NCI-H446 treated with DMSO at 0.1 percent for 48 hours (cell line): ENCODE data around the gene C6.
"Not testable (repeated sequence)": the region's sequence is repeated elsewhere in the genome, so short reads cannot be mapped to it uniquely, and the experiment has no call there.

Experiments
- DNase-seq: peaks from one replicate; lab custom pipeline; 2025; lab: John Stamatoyannopoulos, UW

Gene C6

DNA sequence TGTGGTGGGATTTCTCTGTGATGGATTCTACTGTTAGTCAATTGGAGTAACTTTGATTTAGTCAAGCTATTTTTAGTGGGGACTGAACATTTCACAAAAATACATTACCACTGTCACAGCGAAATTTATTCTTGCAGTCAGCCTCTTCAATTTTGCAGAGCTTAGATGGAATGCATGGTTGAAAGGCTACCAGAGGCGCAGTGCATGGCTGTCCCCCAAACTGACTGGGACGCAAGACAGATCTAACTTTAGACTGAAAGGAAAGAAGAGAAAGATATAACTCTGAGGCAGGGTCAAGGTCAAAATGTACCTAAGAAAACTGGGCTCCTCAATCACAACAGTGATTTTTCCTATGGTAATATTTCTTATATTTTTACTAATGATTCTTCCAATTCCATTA, 13.7 kb downstream of the C6 start:
- no peak for DNase-seq

DNA sequence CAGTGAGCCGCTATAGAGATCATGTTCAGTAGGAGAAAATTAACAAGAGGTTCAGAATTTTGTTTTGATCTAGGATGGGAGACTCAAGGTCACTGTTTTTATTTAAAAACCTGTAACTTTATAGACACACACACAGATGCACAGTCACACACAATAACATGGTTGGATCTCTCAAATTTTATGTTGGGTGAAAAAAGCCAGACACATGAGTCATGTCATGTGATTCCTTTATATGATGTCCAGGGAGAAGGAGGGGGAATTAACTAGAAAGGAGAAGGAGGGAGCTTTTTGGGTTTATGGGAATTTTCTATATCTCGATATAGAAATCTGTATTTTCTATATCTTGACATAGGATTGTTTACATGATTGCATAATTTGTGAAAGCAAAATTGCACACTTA, 17.1 kb downstream of the C6 start:
- no peak for DNase-seq

DNA sequence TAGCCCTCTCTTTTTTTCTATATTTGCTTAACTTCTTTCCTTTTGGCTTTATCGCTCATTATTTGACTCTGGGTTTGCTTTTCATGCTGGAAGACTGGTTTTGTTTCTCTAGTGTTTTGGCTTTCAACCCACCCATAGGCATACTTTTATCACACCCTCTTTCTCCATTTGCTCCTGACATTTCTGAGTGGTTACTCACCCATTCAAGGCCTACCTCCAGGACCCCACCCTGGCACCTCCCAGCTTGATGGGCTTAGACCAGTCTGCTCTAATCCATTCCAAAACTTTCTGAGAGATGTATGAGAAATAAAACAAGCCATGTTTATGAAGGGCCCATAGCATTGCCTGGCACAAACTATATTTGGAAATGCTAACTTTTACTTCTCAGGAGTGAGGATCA, 18.1 kb downstream of the C6 start:
- no peak for DNase-seq

DNA sequence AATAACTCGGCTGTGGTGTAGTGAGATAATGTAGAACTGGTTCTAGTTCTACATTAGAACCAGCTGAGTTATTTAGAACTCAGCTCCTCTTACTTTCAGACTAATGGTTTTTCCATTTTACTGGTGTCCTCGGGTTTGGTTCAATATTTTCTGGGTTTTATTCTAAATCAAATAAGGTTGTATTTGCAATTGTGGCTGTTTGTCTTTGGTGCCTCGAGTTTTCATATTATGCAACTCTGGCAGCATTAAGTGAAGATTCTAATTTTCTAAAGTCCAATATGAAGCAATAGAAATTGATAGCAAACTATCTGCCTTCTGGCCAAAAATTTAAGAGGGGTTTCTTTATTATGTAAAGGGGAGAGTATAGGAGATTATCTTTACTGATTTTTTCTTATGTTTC, 19.0 kb downstream of the C6 start:
- no peak for DNase-seq

DNA sequence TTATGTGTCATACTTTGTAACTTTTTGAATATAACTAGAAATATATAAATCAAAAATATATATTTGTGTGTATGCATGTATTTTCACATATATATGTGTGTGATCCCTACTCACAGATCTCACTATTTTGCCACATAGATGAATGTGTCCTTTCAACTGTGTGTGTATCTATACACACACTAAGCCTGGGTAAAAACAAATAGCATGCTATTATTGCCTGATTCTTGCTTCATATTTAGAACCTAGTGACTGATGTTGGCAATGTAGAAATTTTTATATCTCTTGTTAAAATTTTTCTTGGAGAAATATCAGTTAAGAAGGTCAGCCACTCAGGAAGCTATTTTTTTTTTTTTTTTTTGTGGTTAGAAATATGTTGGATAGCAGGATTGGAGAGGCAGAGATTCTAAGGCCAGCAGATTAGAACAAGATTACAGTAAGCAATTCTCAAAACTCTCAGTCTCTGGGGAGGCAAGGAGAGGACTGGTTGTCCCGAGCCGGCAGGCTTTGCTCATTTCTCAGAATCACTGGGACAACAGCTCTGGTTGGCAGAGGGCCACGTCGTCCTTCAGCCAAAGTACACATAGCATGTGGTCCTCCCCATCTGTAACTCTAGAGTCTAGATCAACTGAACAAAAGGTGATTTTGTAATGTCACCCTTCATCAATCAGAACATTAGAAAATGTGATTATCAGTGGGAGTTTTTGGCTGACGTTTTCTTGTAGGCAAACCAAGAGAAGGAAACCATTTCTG, 19.7 kb downstream of the C6 start:
- peak; percentile 99 for DNase-seq

DNA sequence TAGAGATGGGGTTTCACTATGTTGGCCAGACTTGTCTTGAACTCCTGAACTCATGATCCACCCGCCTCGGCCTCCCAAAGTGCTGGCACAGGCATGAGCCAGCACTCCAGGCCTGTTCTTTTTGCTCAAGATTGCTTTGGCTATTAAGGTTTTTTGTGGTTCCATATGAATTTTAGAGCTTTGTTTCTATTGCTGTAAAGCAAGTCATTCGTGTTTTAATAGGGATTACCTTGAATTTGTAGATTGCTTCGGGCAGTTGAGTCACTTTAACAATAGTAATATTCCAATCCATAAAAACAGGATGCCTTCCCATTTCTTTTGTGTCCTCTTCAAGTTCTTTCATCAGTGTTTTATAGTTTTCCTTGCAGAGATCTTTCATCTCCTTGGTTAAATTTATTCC, 22.1 kb downstream of the C6 start:
- DNase-seq: no peak

DNA sequence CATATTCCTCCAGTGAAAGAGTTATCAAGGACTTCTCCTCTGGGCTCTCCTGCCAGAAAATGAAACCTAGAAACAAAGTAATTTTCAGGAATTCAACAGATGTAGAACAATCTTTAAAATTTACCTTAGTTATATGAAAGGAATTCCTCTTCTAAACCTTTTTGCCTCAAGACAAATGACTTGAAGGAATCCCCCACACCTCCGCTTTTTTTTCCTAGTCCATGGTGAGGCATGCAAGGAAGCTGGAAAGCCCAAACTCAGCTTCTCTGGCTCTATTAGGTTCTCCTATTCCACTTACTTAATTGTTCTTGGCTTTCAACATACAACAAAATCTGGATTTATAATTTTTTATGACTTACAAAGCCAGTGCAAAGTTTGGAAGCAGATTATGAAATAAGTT, 27.2 kb downstream of the C6 start:
- no peak for DNase-seq

DNA sequence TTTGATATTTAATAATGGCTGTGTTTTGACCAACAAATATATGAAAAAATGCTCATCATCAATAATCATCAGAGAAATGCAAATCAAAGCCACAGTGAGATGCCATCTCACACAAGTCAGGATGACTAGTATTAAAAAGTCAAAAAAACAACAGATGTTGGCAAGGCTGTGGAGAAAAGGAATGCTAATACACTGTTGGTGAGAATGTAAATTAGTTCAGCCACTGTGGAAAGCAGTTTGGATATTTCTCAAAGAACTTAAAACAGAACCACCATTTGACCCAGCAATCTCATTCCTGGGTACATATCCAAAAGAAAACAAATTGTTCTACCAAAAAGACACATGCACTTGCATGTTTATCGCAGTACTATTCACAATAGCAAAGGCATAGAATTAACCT, 30.0 kb downstream of the C6 start:
- not testable (repeated sequence) for DNase-seq

DNA sequence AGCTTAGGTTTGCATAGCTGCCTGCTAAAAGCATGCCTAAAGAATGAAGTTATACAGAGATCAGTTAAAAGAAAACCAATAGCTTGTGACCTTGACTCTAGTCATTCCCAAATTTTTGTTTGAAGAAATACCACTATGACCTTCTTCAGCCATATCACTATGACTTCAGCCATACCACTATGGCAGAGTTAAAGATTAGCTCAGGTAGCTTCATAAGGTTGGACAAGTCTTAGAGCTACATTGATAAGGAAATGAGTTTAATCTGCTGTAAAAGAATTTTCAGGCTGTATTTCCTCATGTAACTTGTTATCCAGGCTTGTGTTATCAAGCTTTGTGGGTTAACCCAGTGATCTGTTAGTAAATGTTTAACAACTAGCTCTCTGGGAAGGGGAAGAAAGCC, 30.7 kb downstream of the C6 start:
- DNase-seq: no peak

DNA sequence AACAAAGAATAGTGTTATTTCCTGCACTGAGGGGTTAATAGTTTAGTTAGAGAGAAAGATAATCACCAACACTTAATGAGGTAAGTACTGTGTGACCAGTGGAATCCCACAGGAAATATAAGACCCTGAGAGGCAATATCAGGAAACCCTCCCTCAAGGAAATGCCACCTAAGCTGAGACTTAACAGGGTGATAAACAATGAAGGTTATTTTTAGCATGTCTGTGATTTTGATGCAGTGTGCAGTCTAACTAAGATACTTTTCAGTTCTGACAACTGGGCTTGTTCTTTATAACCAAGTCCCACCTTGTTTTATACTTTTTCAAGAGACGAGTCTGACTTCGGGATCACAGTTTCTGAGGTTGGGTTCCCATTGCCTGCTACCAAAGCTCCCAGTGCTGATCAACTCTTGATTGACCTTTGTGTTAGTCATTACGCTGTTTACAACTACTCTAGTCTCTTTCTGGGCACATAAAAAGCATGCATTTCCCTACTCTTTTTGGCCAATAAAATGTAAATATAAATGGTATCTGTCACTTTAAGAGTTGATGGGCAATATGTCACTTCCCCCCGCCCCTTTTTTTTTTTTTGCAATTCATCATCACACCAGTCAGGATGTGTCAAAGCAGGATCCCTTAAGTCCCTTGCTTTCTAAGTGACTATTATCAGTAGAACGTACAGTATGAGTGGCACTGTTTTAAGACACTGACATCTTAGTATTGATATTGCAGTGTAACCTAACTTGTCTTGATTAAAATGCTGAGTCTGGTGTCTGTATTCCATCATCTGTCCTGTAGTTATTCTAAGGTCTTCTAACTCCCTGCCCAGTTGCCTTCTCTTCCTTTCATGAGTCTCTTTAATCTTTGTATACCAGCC, 31.4 kb downstream of the C6 start:
- DNase-seq: no peak

DNA sequence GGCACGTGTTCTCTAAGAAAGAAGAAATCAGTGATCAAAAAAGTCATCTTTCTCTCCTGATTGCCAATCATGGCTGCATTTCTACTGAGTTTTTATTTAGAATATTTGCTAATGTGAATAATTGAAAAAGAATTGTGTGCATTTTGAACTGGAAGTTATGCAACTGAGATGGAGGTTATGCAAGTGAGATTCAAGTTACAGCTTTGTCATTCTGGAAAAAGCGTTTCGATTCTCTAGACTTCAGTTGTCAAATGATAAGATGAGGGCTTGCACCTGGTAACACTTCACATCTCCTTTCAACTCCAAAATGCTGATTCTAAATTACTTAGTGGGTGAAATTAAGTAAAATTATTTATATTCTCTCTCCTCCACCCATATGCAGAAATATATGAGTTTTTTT, 36.4 kb downstream of the C6 start:
- no peak for DNase-seq

DNA sequence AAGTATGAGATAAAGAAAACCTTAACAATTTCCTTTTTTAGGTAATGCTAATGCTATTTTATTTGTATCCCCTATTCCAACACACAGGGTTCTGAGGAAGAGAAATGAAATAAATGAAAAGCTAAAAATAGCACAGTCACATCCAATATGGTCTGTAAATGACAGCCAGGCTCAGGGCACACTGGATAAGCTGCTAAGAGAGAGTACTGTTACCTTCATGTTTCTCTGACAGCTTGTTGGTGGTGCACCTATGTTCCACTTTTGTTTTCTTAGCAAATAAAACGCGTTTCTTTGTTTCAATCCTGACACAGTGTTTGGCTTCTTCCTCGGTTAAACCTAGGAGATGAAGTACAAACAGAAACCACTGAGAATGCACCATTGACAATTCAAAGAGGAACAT, 41.3 kb downstream of the C6 start:
- no peak for DNase-seq

DNA sequence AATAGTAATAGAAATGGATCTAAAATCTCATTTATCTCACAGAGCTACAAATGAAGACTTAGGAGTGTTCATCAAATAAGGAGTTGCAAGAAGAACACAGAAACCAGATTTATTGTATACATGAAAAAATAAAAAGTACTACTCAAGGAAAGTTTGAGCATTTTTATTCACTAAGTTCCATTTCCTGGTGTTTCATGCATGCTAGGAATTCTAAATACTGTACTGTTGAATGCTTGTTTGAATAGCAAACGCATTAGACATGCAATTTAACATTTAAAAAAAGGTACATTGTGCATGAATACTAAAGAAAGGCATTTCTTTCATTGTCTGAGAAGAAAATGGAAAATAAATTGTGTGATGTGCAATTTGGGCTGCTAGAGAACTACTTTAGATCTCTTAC, 52.1 kb downstream of the C6 start:
- no peak for DNase-seq

DNA sequence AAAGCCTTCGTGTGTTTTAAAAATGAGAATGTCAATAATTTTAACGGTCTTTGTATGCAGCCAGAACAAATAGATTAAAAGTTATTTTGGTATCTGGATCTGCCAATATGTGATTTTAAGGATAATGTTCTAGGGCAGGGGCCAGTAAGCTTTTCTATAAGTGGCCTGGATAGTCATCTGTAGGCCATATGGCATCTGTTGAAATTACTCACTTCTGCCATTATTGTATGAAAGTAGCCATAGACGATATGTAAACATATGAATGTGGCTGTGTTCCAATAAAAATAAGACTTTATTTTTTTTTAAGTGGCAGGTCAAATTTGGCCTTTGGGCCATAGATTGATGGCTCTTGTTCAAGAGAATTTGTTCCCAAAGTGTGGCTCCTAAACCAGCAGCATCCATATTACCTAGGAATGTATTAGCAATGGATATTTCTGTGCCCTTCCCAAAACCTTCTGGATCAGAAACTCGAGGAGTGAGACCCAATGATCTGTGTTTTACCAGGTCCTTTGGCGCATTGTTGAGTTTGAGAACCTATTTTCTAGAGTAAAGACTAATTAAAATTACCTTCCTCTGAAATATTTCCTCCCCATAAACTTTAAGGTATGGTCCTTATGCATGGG, 55.9 kb downstream of the C6 start:
- peak; percentile 79 for DNase-seq

DNA sequence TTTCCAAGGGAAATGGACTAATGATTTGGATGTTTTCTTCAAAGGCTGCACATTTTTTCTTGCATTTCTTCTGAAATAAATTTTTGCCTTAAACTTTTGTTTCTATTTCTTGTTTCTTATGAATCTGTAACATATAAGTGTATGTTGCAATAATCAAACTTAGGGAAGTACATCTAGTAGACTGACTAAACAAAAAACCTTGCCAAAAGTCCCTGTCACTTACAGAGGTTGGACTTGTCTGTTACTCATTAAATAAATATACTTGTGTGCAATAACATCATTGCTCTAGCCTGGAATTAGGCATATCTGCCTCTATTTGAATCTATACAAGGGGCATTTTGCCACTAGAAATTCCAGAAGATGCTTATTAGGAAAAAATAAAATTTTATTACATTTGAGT, 56.6 kb downstream of the C6 start:
- peak; percentile 38 for DNase-seq

DNA sequence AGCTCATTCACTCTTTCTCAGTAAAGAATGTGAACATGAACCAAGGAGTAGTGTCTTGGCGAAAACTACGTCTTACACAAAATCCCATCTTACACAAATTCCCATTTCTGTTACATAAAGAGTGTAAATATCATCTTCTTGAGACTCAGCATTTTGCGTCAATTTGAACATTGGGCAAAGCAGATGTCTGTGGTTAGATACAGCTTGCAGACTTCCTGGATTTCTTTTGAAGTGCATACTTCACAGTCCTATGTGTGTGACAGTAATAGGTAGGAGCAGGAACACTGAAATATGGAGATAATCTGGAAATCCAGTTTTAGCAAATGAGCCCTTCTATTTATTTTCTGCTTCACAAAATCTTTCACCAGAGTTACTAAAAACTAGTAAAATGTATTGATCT, 58.8 kb downstream of the C6 start:
- no peak for DNase-seq

DNA sequence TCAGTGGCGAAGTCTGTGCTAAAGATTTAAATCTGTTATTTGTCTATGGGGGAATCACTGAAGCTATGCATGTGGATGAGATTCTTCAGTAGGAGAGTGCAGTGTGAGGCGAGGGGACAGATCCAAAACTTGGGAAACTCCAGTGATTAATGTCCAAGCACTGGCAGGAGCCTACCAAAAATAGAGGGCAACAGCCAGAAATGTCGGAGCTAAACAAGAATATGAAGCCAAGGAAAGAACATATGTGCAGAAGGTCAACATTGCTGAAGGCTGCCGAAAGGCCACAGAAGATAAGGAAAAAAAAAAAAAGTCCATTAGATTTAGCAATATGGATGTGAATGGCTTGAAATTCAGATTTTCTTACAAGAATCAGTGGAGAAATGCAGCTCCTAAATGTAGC, 61.8 kb downstream of the C6 start:
- no peak for DNase-seq

DNA sequence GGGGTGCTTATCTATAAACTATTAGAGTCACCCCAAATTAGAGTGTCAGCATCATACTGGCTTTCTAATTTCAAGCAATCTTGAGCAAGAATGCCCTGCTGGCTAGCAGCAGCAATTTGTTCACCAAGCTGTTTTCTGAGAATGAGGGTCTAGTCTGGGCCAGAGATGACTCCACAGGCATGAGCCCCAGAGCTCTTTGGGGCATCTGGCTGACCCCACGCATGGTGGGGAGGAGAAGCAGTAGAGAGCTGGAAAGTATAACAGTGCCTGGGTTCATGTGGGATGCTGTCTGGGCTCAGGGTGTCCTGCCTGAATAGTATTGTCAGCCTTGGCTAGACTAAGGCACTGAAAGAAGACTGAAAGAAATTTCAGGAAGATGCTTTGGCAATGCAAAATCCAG, 64.9 kb downstream of the C6 start:
- DNase-seq: no peak

DNA sequence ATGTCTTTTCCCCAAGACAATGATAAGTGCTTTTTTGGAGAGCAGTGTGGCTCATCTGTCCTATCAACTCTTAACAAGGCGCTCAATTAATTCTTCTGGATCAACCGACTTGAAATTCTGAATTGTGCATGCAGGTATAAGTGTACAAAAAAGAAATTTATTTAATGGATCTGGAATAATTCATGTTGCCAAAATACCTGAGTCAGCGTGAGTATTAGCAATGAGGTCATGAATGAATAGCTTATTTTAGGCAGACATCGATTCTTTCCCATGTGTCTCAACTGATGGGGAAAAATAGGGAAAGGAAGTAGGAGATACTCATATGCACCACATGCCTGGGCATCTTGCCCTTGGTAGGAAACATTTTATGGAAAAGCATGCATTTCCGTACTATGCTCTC, 68.0 kb downstream of the C6 start:
- DNase-seq: no peak

DNA sequence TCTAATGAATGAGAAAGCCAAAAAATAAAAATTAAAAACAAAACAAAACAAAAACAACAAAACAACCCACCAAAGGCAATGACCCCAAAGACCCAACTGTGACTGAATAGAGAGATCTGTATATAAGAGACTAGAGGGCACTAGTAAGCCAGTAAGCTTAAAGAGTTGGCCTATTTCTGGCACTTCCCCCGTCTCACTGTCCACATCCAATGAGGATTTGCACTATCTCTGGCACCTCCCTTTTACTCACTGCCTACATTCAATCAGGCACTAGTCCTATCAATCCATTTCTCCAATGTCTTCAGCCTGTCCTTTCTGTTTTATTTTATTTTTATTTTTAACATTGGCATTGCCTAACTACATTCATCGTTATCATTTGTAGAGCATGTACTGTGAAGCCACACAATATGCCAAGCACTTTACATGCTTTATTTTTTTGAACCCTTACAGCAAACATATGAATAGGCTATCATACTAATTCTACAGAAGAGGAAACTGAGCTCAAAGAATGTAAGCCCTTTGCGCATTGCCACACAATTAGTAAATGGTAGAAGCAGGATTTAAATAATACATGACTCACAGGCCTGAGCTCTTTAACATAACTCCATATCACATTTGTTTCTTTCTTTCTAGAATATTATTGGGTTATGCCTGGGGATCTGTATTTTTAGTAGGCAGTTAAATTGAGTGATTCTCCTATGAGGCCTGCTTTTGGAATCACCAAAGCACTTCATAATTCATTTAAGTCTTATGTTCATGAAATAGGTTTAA, 70.0 kb downstream of the C6 start:
- DNase-seq: no peak

DNA sequence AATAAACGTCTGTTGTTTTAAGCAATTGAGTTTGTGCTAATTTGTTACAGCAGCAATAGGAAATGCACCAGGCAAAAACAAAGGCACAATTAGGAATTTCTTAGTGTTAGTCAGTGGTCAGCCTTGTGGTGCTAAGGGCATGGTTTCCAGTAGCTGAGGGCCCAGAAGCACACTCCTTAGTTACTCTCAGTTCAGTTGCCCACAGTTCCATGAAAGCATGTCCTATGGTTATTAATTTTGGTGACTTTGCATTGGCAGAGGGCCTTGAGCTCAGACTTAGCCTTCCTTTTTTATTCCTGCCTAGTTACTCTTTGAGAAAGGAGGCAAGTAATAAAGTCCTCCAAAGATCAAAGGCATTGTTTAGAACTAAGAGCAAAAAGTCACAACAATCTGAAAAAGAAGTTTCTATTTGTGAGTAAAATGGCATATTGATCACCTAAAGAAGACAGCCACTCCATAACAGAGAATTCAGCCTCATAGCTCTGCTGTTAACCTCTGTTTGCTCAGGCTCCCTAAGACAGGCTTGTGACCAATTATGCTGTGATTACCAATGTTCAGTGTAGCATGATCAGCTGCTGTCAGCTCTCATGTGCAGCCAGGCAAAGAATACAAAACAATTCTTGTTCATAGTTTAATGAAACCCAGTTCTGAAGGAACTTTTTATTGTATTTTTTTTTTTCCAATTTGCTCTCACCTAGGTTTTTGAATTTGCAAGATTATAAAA, 85.2 kb downstream of the C6 start:
- DNase-seq: peak; percentile 88

DNA sequence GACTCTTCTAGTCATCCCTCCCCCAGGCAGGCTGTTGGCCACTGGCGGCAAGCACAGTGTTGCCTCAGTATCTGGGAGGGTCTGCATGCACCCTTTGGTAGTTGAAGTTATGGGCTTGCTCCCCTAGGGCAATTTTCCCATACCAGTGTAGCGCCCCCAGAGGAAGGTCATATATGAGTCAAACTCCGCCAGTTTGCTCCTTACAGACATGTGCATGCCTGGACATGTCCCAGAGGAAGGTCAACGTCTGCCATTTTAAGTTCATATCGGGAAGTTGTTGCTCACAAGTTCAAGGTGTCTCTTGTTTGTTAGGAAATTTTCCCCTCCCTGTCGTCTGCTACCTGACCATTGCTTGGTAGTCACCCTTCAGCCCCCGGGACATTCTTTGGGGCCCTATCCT, 90.9 kb downstream of the C6 start:
- DNase-seq: no peak
